Measurements from ENCODE around the gene SLC25A11.

DNA sequence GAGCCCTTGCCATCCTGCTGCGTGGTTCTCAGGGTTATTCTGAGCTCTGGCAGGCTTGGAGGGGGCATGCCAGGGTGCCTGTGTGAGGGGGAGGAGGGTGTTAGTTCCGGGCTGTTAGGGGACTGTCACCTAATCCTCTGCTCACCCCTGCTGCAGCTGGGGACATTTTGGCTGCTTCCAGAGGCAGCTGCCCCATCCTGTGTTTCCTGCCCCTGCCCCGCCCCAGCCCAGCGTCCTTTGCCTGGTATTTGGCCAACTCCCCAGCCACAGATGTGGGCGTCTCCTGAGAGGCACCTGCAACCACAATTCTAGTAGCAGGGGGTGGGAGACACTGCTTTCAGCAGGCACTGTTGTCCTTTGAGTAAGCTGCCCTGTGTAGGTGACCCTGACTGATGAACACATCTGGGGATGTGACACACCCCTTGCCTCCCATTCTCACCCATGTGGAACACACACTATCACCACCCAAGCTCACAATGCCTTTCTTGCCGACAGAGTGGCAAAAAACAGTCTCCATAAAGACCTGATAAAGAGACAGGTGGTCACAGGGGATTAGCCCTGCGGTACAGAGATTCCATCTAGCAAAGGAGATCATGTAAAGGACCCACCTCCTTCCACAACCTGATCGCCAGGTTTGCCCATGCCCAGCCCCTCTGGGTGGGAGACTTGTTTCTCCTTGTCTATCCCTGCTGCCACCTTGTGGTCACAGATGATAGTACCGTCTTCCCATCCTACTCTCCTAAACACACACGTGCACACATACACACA lies 36.6 kb downstream of the SLC25A11 start, which contains the start of gene CHRNE:
- TF ChIP-seq, protein P1, sequence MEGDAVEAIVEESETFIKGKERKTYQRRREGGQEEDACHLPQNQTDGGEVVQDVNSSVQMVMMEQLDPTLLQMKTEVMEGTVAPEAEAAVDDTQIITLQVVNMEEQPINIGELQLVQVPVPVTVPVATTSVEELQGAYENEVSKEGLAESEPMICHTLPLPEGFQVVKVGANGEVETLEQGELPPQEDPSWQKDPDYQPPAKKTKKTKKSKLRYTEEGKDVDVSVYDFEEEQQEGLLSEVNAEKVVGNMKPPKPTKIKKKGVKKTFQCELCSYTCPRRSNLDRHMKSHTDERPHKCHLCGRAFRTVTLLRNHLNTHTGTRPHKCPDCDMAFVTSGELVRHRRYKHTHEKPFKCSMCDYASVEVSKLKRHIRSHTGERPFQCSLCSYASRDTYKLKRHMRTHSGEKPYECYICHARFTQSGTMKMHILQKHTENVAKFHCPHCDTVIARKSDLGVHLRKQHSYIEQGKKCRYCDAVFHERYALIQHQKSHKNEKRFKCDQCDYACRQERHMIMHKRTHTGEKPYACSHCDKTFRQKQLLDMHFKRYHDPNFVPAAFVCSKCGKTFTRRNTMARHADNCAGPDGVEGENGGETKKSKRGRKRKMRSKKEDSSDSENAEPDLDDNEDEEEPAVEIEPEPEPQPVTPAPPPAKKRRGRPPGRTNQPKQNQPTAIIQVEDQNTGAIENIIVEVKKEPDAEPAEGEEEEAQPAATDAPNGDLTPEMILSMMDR (IDR thresholded peaks at IDR 0.05) = peak; percentile 70 to 84 (median 76)
- TF ChIP-seq POLR2A (IDR thresholded peaks at IDR 0.05) = no peak

Data from right lobe of liver (tissue), 4 donors.